NK-92 (cell line): ENCODE data around the gene LHB.
"Not testable (repeated sequence)": the region's sequence is repeated elsewhere in the genome, so short reads cannot be mapped to it uniquely, and the experiment has no call there.

ENCODE experiments used
- DNase-seq: peaks from one replicate; lab custom pipeline; 2025; ENCODE audit not compliant: unreplicated experiment; lab: John Stamatoyannopoulos, UW

LHB gene

DNA sequence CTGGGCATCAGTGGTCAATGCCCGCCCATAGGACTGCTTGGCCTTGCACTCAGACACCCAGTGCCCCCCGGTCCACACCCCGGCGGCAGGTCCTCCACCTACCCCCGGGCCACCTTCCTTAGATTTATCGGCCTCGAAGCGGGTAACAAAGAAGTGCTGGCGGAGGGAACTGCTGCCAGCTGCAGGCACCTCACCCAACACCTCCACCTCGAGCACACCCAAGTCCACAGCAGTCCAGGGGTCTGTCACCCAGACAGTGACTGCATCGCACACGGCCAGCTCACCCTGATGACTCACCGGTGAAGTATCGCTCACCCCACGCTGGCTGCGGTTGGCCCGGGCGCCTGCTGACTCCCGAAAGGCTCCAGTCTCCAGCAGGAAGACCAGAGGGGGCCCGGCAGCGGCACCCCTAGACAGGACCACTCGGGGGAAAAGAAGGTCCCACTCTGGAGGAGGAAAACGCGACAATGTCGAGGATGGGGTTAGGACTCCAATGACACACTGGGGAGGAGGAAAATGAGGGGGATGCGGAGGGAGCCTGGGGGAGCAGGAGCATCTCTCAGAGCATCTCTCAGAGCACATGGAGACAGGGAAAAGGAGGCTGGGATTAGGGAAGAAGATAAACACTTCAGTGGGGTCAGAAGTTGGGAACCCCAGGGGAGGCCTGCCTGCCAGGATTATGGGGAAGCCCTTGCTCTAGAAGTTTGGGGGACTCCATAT is 21.8 kb upstream of the LHB start:
- DNase-seq: not testable (repeated sequence)

DNA sequence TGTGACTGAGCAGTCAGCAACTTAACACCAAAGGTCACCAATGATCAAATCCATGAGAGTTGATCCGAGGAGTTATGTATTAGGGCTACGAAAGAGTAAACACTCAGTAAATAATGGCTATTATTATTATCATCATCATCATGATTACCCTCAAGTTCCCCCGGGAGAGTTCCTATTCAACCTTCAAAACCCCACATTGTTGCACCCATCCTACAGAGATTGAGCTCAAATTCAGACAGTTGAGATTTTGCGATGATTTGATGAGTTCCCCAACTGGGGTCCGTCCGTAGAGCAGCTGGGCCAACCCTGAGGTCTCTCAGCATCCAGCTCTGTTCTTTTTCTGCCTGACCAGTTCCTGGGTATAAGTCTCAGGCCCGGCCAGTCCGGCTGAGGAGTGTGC is 21.2 kb upstream of the LHB start:
- DNase-seq: not testable (repeated sequence)

DNA sequence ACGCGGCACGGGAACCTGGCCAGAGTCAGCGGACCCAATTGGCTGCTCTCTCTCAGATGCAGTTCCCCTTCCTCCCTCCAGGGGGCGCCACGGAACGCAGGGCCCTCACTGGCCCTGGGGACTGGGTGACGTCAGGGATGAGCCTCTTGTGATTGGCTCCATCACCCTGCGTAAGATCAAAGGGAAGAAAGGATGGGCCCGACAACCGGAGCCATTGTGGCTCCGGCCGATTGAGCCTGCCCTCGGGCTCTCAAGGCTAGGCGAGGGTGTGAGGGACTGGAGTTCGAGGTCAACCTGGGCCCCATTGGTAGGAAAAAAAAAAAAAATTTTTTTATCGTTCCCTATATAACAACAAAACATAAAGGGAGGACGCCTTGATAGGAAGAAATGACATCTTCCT is 19.9 kb upstream of the LHB start, which contains the start of gene CGB1:
CGB1 (minus strand) TSS at position 81 of the 400 bp plus-strand sequence. CDS start 184 bp downstream, outside the sequence.
- not testable (repeated sequence) for DNase-seq

DNA sequence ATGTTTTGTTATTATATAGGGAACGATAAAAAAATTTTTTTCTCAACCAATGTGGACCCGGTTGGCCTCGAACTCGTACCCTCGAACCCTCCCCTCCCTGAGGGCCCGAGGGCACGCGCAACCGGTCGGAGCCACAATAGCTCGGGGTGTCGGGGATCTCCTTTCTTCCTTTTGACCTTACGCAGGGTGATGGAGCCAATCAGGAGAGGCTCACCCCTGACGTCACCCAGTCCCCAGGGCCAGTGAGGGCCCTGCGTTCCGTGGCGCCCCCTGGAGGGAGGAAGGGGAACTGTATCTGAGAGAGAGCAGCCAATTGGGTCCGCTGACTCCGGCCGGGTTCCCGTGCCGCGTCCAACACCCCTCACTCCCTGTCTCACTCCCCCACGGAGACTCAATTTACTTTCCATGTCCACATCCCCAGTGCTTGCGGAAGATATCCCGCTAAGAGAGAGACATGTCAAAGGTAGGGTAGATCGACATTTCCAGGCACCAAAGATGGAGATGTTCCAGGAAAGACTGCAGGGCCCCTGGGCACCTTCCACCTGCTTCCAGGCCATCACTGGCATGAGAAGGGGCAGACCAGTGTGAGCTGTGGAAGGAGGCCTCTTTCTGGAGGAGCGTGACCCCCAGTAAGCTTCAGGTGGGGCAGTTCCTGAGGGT is 14.9 kb upstream of the LHB start, which contains the start of gene CGB2:
CGB2 (plus strand) TSS at position 249 of the 660 bp plus-strand sequence; CDS start at position 455, 206 bp downstream.
- DNase-seq: not testable (repeated sequence)

DNA sequence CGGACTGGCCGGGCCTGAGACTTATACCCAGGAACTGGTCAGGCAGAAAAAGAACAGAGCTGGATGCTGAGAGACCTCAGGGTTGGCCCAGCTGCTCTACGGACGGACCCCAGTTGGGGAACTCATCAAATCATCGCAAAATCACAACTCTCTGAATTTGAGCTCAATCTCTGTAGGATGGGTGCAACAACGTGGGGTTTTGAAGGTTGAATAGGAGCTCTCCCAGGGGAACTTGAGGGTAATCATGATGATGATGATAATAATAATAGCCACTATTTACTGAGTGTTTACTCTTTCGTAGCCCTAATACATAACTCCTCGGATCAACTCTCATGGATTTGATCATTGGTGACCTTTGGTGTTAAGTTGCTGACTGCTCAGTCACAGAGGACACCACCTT is 13.4 kb upstream of the LHB start:
- DNase-seq: not testable (repeated sequence)

DNA sequence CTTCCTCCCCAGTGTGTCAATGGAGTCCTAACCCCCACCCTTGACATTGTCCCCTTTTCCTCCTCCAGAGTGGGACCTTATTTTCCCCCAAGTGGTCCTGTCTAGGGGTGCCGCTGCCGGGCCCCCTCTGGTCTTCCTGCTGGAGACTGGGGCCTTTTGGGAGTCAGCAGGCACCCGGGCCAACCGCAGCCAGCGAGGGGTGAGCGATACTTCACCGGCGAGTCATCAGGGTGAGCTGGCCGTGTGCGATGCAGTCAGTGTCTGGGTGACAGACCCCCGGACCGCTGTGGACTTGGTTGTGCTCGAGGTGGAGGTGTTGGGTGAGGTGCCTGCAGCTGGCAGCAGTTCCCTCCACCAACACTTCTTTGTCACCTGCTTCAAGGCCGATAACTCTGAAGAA is 12.9 kb upstream of the LHB start:
- DNase-seq: not testable (repeated sequence)

DNA sequence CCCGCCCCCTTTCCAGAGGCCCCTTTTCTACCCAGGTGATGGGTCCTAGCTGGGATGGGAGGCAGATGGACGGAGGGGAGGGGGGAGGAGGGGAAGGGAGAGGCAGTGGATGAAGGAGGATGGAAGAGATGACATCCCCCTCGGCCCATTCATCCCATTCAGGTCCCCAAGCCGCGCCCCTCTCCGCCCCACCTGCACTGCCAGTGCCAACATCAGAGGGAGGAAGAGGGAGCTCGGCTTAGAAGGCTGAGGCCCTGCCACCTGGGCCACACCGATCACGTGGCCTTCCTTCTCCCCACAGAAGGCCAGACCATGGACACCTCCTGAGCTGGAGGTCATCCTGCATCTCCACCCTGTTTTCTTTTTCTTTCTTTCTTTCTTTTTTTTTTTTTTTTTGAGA is 11.8 kb upstream of the LHB start:
- DNase-seq: not testable (repeated sequence)

DNA sequence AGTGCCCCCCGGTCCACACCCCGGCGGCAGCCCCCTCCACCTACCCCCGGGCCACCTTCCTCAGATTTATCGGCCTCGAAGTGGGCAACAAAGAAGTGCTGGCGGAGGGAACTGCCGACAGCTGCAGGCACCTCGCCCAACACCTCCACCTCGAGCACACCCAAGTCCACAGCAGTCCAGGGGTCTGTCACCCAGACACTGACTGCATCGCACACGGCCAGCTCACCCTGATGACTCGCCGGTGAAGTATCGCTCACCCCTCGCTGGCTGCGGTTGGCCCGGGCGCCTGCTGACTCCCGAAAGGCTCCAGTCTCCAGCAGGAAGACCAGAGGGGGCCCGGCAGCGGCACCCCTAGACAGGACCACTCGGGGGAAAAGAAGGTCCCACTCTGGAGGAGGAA is 8.7 kb upstream of the LHB start:
- DNase-seq: not testable (repeated sequence)

DNA sequence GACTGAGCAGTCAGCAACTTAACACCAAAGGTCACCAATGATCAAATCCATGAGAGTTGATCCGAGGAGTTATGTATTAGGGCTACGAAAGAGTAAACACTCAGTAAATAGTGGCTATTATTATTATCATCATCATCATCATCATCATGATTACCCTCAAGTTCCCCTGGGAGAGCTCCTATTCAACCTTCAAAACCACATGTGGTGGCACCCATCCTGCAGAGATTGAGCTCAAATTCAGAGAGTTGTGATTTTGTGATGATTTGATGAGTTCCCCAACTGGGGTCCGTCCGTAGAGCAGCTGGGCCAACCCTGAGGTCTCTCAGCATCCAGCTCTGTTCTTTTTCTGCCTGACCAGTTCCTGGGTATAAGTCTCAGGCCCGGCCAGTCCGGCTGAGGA is 8.2 kb upstream of the LHB start:
- not testable (repeated sequence) for DNase-seq

DNA sequence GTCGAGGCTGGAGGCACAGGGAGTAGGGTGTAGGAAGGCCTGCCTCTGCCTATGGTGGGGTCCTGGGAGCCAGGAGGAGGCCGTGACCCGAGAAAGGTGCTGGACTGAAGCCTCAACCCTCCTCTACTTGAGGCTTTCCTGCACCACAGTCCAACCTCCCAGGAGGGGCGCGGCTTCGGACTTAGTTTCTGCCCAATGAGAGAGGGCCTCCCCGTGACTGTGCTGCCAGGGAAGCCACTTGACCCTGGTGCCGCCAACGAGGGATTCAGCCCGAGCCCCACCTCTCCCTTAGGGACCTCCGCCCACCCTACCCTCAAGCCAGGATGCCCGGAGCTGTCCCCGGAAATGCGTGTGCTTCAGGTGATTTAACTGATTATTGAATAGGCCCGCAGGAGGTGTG is 7.3 kb upstream of the LHB start, which contains the start of gene CGB3:
CGB3 (minus strand) TSS at position 101 of the 400 bp plus-strand sequence. CDS start 362 bp downstream, outside the sequence.
- not testable (repeated sequence) for DNase-seq

DNA sequence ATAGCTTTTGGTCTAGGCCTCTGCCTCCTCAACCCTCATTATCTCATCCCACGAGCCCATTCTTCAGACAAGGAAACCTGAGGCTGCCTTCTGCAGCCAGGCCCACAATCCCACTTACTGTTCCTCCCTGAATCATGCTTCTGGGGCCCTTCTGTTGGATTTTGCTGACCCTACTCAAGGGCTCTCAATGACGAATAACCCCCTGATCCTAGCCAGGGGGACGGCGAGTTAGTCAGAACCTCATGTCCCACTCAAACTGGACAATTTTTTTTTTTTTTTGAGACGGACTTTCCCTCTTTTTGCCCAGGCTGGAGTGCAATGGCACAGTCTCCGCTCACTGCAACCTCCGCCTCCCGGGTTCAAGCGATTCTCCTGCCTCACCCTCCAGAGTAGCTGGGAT is 5.2 kb upstream of the LHB start:
- DNase-seq: no peak

DNA sequence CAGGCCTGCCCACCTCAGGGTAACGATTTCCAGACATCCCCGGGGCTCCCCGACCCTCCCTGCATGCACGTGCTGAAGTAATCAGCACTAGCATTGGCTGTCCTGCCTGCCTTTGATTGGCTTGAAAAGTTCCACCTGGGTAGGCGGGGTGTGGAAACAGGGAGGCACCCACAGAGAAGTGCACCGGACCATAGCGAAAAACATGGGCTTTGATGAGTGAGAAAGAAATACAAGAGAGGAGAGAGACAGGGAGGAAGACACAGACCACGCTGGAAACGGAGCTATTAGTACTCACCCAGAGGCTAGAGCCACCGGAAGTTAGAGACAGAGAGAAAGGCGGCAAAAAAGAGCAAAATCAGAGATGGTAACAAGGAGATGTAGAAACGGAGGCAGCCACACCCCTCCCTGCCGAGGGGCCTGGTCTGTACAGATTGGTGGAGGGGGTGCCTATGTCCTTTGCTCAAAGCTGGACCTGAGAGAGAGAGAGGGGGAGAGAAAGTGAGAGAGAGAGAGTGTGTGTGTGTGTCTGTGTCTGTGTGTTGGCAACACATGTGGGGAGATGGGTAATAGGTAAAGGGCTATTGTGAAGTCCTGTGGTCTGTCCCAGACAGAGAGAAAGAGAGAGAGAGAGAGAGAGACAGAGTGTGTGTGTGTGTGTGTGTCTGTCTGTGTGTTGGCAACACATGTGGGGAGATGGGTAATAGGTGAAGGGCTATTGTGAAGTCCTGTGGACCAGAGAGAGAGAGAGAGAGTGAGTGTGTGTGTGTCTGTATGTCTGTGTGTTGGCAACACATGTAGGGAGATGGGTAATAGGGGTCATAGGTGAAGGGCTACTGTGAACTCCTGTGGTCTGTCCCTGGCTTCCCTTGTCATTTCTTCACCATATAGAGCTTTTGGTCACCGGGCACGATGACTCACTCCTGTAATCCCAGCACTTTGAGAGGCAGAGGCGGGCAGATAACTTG is 4.3 kb upstream of the LHB start:
- no peak for DNase-seq

DNA sequence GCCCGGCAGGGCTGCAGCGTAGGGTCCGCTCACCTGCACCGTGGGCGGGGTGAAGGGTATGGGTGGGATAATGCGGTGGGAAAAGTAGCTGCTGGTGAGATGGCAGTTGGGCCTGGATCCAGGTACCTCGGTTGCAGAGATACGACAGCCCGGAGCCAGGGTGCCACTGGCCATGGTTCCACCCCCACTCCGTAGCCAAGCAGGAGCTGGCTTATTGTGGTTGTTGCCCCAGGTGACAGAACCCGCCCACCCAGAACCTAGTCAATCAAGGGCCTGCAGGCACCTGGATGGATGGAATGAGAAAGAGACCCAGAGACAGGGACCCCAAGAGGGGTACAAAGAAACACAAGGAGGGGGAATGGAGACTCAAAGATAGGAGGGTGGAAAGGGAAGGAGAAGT is 3.5 kb upstream of the LHB start:
- DNase-seq: no peak

DNA sequence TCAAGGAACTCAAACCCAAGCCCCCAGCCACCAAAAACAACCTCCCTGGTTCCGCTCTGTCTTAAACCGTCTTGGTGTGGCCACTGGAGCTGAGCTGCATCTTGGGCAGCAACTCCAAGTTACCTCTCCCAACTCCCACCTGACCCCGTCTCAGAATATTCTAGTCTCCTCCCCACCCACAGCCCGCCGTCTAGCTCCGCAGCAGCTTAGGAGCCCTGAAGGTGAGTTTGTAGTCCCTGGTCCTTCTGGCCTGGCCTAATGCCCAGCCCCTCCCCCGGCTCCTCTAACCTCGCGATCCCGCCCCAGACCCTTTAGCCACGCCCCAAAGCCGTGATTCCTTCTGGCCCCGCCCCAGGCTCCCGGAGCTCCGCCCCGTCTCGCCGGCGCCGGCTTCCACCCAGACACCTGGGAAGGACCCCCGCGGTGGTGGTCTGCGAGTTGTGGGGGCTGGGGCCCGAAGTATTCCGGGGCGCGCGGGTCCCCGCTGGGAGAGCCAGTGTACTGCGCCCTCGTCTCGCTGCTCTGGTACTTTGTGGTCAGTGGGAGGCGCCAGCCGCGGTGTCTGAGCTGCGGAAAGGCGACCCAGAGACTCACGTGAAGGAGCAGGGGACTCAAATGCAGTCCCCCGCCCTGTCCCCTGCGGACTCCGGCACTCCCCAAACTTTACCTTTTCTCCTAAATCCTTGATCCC is 2.5 kb upstream of the LHB start:
- no peak for DNase-seq

DNA sequence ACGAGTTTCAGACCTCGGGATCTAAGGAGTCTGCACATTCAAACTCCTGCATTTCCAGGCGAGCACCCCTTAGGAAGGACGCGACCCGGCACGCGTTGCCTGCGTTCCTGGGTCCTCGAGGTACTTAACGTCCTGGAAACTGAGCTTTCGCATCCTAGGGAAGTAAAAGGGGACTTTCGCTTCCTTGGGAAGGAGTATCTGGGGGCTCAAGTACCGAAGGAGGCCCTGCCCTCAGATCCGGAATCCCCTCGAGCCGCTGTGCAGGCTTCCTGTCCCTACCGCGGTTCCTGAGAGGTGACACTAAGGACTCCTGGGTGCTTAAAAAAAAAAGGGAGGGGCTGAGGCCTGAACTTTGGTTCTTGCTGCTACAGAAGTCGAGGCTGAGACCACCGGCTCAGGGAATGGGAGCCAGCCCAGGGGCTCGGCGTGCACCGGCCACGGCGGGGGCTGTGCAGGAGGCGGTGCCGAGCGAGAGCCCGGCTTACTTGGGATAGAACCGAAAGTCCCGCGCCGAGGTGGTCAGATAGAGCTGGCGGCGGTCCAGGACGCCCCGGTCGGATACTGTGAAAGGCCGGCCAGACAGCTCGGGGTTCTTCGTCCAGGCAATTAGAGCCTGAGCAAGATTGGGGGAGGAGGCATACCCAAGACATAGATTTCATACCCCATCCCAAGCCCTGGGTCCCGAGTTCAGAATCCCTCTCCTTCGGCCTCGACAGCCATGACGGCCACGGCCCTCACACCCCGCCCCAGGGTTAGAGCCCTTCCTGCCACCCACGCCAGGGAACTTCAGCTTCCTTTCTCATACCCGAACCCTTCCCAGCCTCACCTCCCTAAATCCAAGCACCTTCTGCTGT is 1.7 kb upstream of the LHB start:
- DNase-seq: not testable (repeated sequence)

DNA sequence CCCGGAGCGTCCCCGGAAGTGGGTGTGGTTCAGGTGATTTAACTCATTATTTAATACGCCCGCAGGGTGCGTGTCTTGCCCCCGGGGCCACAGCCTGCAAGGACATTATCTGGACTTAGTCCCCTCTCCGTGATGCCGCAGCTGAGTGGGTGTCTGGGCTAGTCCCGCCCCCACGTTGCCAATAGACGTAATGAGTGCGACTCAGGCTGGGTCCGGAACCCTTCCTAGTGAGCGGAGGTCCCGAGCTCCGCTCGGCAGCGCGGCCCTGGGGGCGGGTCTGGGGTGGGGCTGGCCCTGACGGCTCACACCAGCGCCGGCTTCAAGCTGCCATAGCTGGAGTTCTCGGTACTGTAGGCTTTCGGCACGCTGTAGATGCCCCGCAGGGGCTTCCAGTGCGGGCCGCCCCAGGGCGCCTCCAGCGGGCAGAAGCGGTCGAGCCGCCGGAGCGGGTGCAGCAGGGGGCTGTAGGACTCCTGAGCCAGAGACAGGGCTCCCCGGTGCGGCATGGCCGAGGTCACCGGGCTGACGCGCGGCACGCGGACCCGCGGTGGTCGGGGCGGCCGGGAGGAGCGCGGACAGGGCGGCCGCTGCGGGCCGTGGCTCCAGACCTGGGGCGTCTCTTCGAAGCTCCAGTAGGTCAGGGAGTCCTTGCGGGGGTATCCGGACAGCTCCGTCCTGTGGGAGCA is 918 bp upstream of the LHB start:
- no peak for DNase-seq

DNA sequence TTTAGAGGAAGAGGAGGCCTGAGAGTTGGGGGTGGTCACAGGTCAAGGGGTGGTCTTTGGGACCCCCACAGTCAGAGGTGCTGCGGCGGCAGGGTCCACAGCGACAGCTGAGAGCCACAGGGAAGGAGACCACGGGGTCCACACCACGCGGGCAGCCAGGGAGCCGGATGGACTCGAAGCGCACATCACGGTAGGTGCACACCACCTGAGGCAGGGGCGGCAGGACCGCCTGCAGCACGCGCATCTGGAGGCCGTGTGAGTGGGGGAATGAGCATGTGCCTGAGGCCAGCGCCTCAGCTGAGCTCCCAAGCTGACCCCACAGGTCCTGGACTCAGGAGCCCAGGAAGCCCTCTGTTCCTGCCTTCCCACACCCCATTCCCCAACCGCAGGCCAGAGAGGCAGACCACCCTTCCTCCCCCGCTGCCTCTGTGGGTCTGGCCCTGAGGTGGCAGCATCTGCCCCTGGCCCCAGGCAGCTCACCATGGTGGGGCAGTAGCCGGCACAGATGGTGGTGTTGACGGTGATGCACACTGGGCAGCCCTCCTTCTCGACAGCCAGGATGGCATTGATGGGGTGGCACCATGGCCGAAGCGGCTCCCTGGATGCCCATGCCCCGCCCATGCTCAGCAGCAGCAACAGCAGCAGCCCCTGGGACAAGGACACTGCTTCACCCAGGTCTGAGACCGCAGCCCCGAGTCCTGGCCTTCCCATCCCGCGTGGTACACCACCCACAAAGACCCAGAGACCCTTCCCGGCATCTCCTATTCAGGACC is 638 bp downstream of the LHB start:
- DNase-seq: no peak

DNA sequence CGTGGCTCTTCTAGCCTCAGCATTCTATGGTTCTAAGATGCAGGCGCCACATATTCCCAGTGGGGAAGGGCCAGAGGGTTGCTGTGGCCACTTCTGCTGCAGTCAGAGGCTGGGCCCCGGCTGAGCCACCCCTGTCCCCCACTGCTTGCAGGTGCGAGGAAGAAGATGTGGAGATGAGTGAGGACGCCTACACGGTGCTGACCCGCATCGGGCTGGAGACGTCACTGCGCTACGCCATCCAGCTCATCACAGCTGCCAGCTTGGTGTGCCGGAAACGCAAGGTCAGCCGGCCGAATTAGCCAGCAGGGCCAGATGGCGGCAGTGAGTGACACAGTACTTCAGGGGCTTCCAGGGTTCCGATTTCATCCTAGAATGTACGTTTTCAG is 2.0 kb downstream of the LHB start:
- no peak for DNase-seq
